Measurements from ENCODE around the gene SLC35G1. TPM values are rescaled to one million over a fixed set of nuclear protein-coding genes. Genes with fewer than 3 reads are reported as not detected.

Gene SLC35G1
- total RNA-seq, 1 experiment from 2014 or later = 5.8 TPM

DNA sequence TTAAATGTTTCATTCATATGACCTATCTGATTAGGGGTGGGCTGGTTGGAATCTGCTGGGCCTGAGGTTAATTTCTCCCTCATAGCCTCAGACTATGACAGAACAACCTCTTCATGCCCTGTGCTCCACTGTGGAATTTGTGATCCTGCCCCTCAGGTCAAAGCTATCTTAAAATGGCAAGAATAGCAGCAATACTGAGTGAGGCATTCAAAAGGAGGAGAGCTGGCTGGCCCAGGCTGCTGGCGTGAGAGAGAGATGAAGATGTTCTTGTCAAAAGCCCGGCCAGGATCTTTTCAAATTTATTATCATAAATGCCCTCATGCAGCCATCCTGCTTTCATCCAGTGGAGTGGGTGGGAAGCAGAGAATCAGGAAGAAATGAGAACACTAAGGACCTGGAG lies 58.1 kb downstream of the SLC35G1 start:
- Histone ChIP-seq H3K27me3 (ENCODE audit: control insufficient read depth, insufficient read depth, low read length) (no peaks in the 10 kb centered on the region), H3K36me3 (replicated peaks; ENCODE audit: control insufficient read depth, insufficient read depth, low read length) (no peaks in the 10 kb centered on the region), H3K4me3 (ENCODE audit: insufficient read depth, low read depth, low read length) (no peak overlapping the region)
- DNase-seq = no peak

Other genes starting within 250 kb of the SLC35G1 start
- gene FRA10AC1, start 191.4 kb upstream of the SLC35G1 start, total RNA-seq (2014; rRNA removed; shearing (Covaris generic)) = 4.8 and 9.2 TPM in 2 replicates
- 0.07 TPM in 2 replicates for gene LGI1, start 136.0 kb upstream of the SLC35G1 start, total RNA-seq (2014; rRNA removed; shearing (Covaris generic))
- 0.52 and 0.69 TPM in 2 replicates for gene PLCE1, start 100.0 kb downstream of the SLC35G1 start, total RNA-seq (2014; rRNA removed; shearing (Covaris generic))

All from H7 (cell line).